Measurements from ENCODE around the gene SIX1. TPM values are rescaled to one million over a fixed set of nuclear protein-coding genes. Genes with fewer than 3 reads are reported as not detected.

Gene SIX1
- total RNA-seq, 1 experiment from 2014 or later: 0.32 TPM

GRCh38 chr14:60637479-60638315 is 11.6 kb downstream of the SIX1 start:
- H3K4me3 ChIP-seq (ENCODE audit: low read depth, low read length): no peak overlapping the region
- H3K27me3 ChIP-seq (replicated peaks; ENCODE audit: control insufficient read depth, insufficient read depth, low read length): no peaks in the 10 kb centered on the region
- ChIA-PET CTCF (no interaction called here), POLR2A (no interaction called here)
- no peaks in the 10 kb centered on the region for H3K4me1 ChIP-seq
- no TSS peak for BruUV-seq (replicated peaks)
- no peaks in the 10 kb centered on the region for H3K9me3 ChIP-seq
- no peak overlapping the region for H3K4me3 Mint-ChIP-seq (ENCODE audit: unreplicated experiment)
- H3K27ac Mint-ChIP-seq (ENCODE audit: unreplicated experiment): no peak overlapping the region
- no peaks in the 10 kb centered on the region for H3K36me3 ChIP-seq (ENCODE audit: control insufficient read depth, insufficient read depth, low read length)
- peaks cover 11% of the 10 kb centered on the region for H3K27me3 Mint-ChIP-seq (ENCODE audit: insufficient read depth, unreplicated experiment)
- no peak for DNase-seq
- TF ChIP-seq CTCF (IDR thresholded peaks at IDR 0.05; ENCODE audit: insufficient read depth in 1 of 2, low read depth in 1 of 2, low read length in 1 of 2, severe bottlenecking in 1 of 2, unreplicated experiment in 1 of 2): no peak
- intact Hi-C loops (cut with micrococcal nuclease; ENCODE audit: unreplicated experiment): no loop called here
- no peaks in the 10 kb centered on the region for H3K4me1 Mint-ChIP-seq (ENCODE audit: low read depth, unreplicated experiment)
- H3K36me3 Mint-ChIP-seq (ENCODE audit: insufficient read depth, unreplicated experiment): no peaks in the 10 kb centered on the region
- no peaks in the 10 kb centered on the region for H3K9me3 Mint-ChIP-seq (ENCODE audit: unreplicated experiment)

- no peaks in the 10 kb centered on the region for H3K27me3 ChIP-seq (replicated peaks; ENCODE audit: control insufficient read depth, insufficient read depth, low read length)
- no peak for TF ChIP-seq CTCF (IDR thresholded peaks at IDR 0.05; ENCODE audit: insufficient read depth in 1 of 2, low read depth in 1 of 2, low read length in 1 of 2, severe bottlenecking in 1 of 2, unreplicated experiment in 1 of 2)
- POLR2A ChIA-PET: no interaction called here
Measured at GRCh38 chr14:60636879-60637478, 12.3 kb downstream of the SIX1 start.

GRCh38 chr14:60634153-60634552 is 15.1 kb downstream of the SIX1 start:
- no peaks in the 10 kb centered on the region for H3K4me1 ChIP-seq
- Mint-ChIP-seq H3K9me3 (ENCODE audit: unreplicated experiment) (no peaks in the 10 kb centered on the region), H3K4me1 (ENCODE audit: low read depth, unreplicated experiment) (no peaks in the 10 kb centered on the region), H3K27me3 (ENCODE audit: insufficient read depth, unreplicated experiment) (peaks cover 9% of the 10 kb centered on the region), H3K4me3 (ENCODE audit: unreplicated experiment) (no peak overlapping the region), H3K36me3 (ENCODE audit: insufficient read depth, unreplicated experiment) (no peaks in the 10 kb centered on the region), H3K27ac (ENCODE audit: unreplicated experiment) (no peak overlapping the region)
- no peaks in the 10 kb centered on the region for H3K9me3 ChIP-seq
- H3K36me3 ChIP-seq (ENCODE audit: control insufficient read depth, insufficient read depth, low read length): no peaks in the 10 kb centered on the region
- no peak for TF ChIP-seq CTCF (IDR thresholded peaks at IDR 0.05; ENCODE audit: insufficient read depth in 1 of 2, low read depth in 1 of 2, low read length in 1 of 2, severe bottlenecking in 1 of 2, unreplicated experiment in 1 of 2)
- intact Hi-C loops (cut with micrococcal nuclease; ENCODE audit: unreplicated experiment): no loop called here
- H3K27me3 ChIP-seq (replicated peaks; ENCODE audit: control insufficient read depth, insufficient read depth, low read length): no peaks in the 10 kb centered on the region
- ChIA-PET POLR2A (no interaction called here), CTCF (no interaction called here)
- DNase-seq: no peak
- H3K4me3 ChIP-seq (ENCODE audit: low read depth, low read length): no peak overlapping the region
- BruUV-seq (replicated peaks): no TSS peak

More at GRCh38 chr14:60636879-60637478, 12.3 kb downstream of the SIX1 start:
- CTCF ChIA-PET: no interaction called here
- H3K27me3 Mint-ChIP-seq (ENCODE audit: insufficient read depth, unreplicated experiment): peaks cover 11% of the 10 kb centered on the region
- no peak overlapping the region for H3K4me3 Mint-ChIP-seq (ENCODE audit: unreplicated experiment)
- DNase-seq: no peak
- Histone ChIP-seq H3K4me1 (no peaks in the 10 kb centered on the region), H3K4me3 (ENCODE audit: low read depth, low read length) (no peak overlapping the region), H3K9me3 (no peaks in the 10 kb centered on the region), H3K36me3 (ENCODE audit: control insufficient read depth, insufficient read depth, low read length) (no peaks in the 10 kb centered on the region)
- intact Hi-C loops (cut with micrococcal nuclease; ENCODE audit: unreplicated experiment): no loop called here
- BruUV-seq (replicated peaks): no TSS peak
- no peaks in the 10 kb centered on the region for H3K36me3 Mint-ChIP-seq (ENCODE audit: insufficient read depth, unreplicated experiment)
- no peaks in the 10 kb centered on the region for H3K9me3 Mint-ChIP-seq (ENCODE audit: unreplicated experiment)
- no peaks in the 10 kb centered on the region for H3K4me1 Mint-ChIP-seq (ENCODE audit: low read depth, unreplicated experiment)
- H3K27ac Mint-ChIP-seq (ENCODE audit: unreplicated experiment): no peak overlapping the region
